ENCODE results near the gene MYORG.

DNA sequence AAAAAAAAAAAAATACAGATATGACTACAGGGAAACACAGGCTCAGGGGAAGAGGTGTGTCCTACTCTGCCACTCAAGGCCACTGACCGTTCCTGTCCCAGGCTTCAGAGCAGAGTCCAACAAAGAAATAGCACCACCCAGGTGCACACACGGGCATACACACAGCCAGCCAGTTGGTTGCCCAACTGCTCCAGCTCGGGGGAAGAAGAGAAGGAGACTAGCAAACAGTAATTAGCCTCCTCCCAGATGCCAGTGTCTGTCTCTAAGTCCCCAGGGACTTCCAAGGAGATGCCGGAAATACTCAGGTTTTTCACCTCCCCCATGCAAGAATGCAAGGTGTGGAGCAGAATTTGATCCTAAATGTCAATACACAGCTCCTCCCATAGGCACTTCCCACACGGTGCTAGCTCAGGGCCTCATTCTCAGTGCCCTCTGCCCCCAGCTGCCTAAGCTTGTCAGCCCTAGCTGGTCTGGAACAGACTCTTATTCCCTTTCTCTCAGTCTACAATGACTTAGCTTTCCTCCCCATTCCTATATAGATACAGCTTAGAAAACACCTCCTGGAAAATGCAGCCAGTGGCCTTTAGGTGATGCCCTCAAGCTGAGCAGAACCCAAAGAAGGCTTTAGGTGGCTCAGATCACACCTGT lies 1.7 kb downstream of the MYORG start:
- TF ChIP-seq POLR2A (IDR thresholded peaks at IDR 0.05; ENCODE audit: low read length) (no peak), GATA1 (IDR thresholded peaks at IDR 0.05; ENCODE audit: low read depth, low read length) (no peak)
